WTC11 (cell line): ENCODE measurements around the gene NME2. TPM values are rescaled to one million over a fixed set of nuclear protein-coding genes. Genes with fewer than 3 reads are reported as not detected.

Experiments
- ATAC-seq: fragments of 200-7000 bp; cut with Tn5 transposase; 2 replicates; pipeline ENCODE4 v1.10.0; 2021; ENCODE audit warnings: mild to moderate bottlenecking, moderate library complexity
- CTCF ChIA-PET: fragments of 300-600 bp; sonication (Branson Sonifier 250); formaldehyde crosslinking; loops from one replicate; lab custom pipeline; 2021; ENCODE audit warnings: antibody characterized with exemption; lab: Charles Lee
- POLR2A ChIA-PET: fragments of 350-600 bp; sonication (Branson Sonifier 250); formaldehyde crosslinking; loops from one replicate; lab custom pipeline; 2021; ENCODE audit warnings: antibody characterized with exemption; lab: Charles Lee
- DNase-seq: peaks from one replicate; pipeline ENCODE4 v3.0.0; 2021; ENCODE audit warnings: low spot score
- H3K27ac Mint-ChIP-seq: 2 replicates; pipeline ENCODE4 v1.8.0; 2021; ENCODE audit warnings: mixed read lengths
- H3K27me3 Mint-ChIP-seq: 2 replicates; pipeline ENCODE4 v1.8.0; 2021; ENCODE audit warnings: low read depth, mild to moderate bottlenecking, moderate library complexity, mixed read lengths
- H3K36me3 Mint-ChIP-seq: 2 replicates; pipeline ENCODE4 v1.8.0; 2021; ENCODE audit warnings: mixed read lengths
- H3K4me1 Mint-ChIP-seq: 2 replicates; pipeline ENCODE4 v1.8.0; 2022; ENCODE audit warnings: mixed read lengths
- H3K4me3 Mint-ChIP-seq: 2 replicates; pipeline ENCODE4 v1.8.0; 2021; ENCODE audit warnings: mild to moderate bottlenecking, moderate library complexity, mixed read lengths
- H3K9me3 Mint-ChIP-seq: 2 replicates; pipeline ENCODE4 v1.8.0; 2021; ENCODE audit warnings: mixed read lengths
- ARID4B ChIP-seq: sonication (generic); formaldehyde crosslinking; IDR thresholded peaks from 2 replicates; pipeline ENCODE4 v1.8.0; 2023; ENCODE audit warnings: missing genetic modification reagents, mild to moderate bottlenecking, borderline replicate concordance
- IRF2 ChIP-seq: sonication (generic); formaldehyde crosslinking; IDR thresholded peaks from 2 replicates; pipeline ENCODE4 v1.8.0; 2022; ENCODE audit warnings: low read depth, missing genetic modification reagents, borderline replicate concordance
- MAX ChIP-seq: sonication (generic); formaldehyde crosslinking; IDR thresholded peaks from 2 replicates; pipeline ENCODE4 v1.8.0; 2022; ENCODE audit warnings: mild to moderate bottlenecking, missing genetic modification reagents
- NFATC4 ChIP-seq: fragments of 250-450 bp; sonication (Bioruptor Pico); IDR thresholded peaks from 2 replicates; pipeline ENCODE4 v1.9.0; 2021; ENCODE audit warnings: mild to moderate bottlenecking
- NR2C2 ChIP-seq: sonication (generic); formaldehyde crosslinking; IDR thresholded peaks from 2 replicates; pipeline ENCODE4 v1.8.0; 2022; ENCODE audit warnings: mild to moderate bottlenecking, missing genetic modification reagents
- RORB ChIP-seq: fragments of 250-450 bp; sonication (Bioruptor Pico); IDR thresholded peaks from 2 replicates; pipeline ENCODE4 v1.9.0; 2021; ENCODE audit warnings: mild to moderate bottlenecking
- SMAD4 ChIP-seq: sonication (generic); formaldehyde crosslinking; IDR thresholded peaks from 2 replicates; pipeline ENCODE4 v1.8.0; 2022; ENCODE audit warnings: mild to moderate bottlenecking, missing genetic modification reagents
- TCF7 ChIP-seq: sonication (generic); formaldehyde crosslinking; IDR thresholded peaks from 2 replicates; pipeline ENCODE4 v1.8.0; 2022; ENCODE audit warnings: mild to moderate bottlenecking, low read depth, missing genetic modification reagents, moderate library complexity
- ZMAT4 ChIP-seq: fragments of 250-450 bp; sonication (Bioruptor Pico); IDR thresholded peaks from 2 replicates; pipeline ENCODE4 v1.9.0; 2021; ENCODE audit warnings: mild to moderate bottlenecking
- ZNF317 ChIP-seq: sonication (generic); formaldehyde crosslinking; IDR thresholded peaks from 2 replicates; pipeline ENCODE4 v1.8.1; 2023; ENCODE audit warnings: low read depth, mild to moderate bottlenecking, moderate library complexity, missing genetic modification reagents, borderline replicate concordance
- ZNF416 ChIP-seq: fragments of 250-450 bp; sonication (Bioruptor Pico); IDR thresholded peaks from 2 replicates; pipeline ENCODE4 v1.9.0; 2021; ENCODE audit warnings: mild to moderate bottlenecking, inconsistent platforms
- total RNA-seq: library from RNA; stranded (reverse); gene quantifications from 3 replicates; pipeline ENCODE4 v1.2.3, GENCODE V29; 2021
- TF ChIP-seq, protein P1 (sequence below): sonication (generic); formaldehyde crosslinking; IDR thresholded peaks from 2 replicates; pipeline ENCODE4 v1.8.0; 2022; ENCODE audit warnings: missing genetic modification reagents
- TF ChIP-seq, protein P2 (sequence below): sonication (generic); formaldehyde crosslinking; IDR thresholded peaks from 2 replicates; pipeline ENCODE4 v1.8.0; 2022; ENCODE audit warnings: mild to moderate bottlenecking, missing genetic modification reagents

NME2 gene
- total RNA-seq, 1 experiment from 2014 or later = 746 TPM

DNA sequence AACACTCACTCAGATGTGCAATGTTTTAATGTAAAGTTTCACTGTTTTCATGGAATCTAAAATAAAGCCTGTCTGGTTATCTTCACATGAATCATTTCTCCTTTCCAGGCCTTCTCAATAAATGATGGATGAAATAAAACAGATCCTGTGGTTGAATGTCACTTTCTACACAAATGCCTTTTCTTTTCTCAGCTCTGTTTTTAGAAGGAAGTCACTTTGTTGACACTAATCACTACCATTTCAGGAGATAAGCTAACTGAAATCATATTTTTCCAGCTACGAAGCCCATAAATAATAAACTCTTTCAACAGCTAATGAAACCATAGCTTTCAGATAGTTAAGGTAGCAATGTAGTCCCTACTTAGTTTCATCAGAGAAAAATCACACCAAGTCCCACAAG is 17.9 kb downstream of the NME2 start:
- no peak for ATAC-seq
- no peaks in the 10 kb centered on the region for H3K4me1 Mint-ChIP-seq

More for the DNA sequence above, 17.9 kb downstream of the NME2 start:
- ChIA-PET CTCF (no interaction called here), POLR2A (no interaction called here)
- H3K4me3 Mint-ChIP-seq = no peak overlapping the region
- no peak for DNase-seq
- peaks cover 62% of the 10 kb centered on the region for H3K36me3 Mint-ChIP-seq
- TF ChIP-seq RORB = no peak
- no peak for TF ChIP-seq ZMAT4
- TF ChIP-seq IRF2 (CRISPR knock-in tag) = no peak
- no peak for TF ChIP-seq ZNF416
- TF ChIP-seq NFATC4 (CRISPR knock-in tag) = no peak
- no peak for TF ChIP-seq SMAD4 (CRISPR knock-in tag)
- no peak for TF ChIP-seq NR2C2 (CRISPR knock-in tag)
- no peak for TF ChIP-seq ARID4B (CRISPR knock-in tag)
- no peak for TF ChIP-seq TCF7 (CRISPR knock-in tag)
- no peak for TF ChIP-seq MAX (CRISPR knock-in tag)
- TF ChIP-seq, protein P1, sequence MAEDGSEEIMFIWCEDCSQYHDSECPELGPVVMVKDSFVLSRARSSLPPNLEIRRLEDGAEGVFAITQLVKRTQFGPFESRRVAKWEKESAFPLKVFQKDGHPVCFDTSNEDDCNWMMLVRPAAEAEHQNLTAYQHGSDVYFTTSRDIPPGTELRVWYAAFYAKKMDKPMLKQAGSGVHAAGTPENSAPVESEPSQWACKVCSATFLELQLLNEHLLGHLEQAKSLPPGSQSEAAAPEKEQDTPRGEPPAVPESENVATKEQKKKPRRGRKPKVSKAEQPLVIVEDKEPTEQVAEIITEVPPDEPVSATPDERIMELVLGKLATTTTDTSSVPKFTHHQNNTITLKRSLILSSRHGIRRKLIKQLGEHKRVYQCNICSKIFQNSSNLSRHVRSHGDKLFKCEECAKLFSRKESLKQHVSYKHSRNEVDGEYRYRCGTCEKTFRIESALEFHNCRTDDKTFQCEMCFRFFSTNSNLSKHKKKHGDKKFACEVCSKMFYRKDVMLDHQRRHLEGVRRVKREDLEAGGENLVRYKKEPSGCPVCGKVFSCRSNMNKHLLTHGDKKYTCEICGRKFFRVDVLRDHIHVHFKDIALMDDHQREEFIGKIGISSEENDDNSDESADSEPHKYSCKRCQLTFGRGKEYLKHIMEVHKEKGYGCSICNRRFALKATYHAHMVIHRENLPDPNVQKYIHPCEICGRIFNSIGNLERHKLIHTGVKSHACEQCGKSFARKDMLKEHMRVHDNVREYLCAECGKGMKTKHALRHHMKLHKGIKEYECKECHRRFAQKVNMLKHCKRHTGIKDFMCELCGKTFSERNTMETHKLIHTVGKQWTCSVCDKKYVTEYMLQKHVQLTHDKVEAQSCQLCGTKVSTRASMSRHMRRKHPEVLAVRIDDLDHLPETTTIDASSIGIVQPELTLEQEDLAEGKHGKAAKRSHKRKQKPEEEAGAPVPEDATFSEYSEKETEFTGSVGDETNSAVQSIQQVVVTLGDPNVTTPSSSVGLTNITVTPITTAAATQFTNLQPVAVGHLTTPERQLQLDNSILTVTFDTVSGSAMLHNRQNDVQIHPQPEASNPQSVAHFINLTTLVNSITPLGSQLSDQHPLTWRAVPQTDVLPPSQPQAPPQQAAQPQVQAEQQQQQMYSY (CRISPR knock-in tag) = no peak
- no peak for TF ChIP-seq ZNF317 (CRISPR knock-in tag)
- TF ChIP-seq, protein P2, sequence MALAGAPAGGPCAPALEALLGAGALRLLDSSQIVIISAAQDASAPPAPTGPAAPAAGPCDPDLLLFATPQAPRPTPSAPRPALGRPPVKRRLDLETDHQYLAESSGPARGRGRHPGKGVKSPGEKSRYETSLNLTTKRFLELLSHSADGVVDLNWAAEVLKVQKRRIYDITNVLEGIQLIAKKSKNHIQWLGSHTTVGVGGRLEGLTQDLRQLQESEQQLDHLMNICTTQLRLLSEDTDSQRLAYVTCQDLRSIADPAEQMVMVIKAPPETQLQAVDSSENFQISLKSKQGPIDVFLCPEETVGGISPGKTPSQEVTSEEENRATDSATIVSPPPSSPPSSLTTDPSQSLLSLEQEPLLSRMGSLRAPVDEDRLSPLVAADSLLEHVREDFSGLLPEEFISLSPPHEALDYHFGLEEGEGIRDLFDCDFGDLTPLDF (CRISPR knock-in tag) = no peak
- TF ChIP-seq, all 79 proteins: peak for 0
- Mint-ChIP-seq H3K27ac (no peak overlapping the region), H3K9me3 (no peaks in the 10 kb centered on the region), H3K27me3 (no peaks in the 10 kb centered on the region)
